ENCODE measurements around the gene RHOB. TPM values are rescaled to one million over a fixed set of nuclear protein-coding genes. Genes with fewer than 3 reads are reported as not detected.

Gene RHOB
- total and polyA plus RNA-seq, 2 of the 13 experiments (the other 11 are each of a cell fraction or from before 2014, with no cell fraction given) = 192 to 268 TPM

DNA sequence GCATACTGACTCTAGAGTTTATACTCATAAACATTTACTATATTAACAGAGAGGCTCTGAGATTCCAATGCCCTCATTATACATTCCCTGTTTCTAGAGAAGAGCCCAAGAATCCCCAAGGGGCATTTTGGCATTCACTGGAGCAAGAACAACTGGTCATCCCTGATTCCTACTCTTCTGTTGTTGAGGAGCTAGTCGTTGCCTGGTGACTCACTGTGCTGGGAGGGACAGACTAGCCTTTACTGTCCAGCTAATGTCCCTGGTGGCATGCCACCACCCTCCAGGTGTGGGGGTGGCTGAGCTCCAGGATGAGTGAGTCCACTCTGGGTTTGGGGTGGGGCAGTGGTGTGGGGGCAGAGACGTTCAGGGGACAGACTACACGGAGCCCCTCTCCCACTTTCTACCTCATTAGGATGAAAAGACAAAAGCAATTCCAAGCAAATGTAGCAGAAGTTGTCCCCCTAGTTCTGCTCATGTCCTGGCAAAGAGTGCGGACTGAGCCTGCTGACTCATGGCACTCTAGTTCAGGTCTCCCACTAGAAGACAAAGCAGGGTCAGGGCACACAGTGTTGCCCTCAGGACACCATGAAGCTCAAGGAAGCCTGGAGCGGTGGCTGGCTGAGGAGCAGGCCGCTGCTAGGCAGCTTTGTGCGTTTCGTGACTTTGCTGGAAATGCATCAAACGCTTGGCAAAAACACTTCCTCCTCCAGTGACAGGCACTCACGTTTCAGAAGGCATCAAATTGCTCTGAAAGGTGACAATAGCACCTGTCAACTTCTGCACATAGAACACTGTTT, 49.4 kb downstream of the RHOB start:
- H3K4me2 ChIP-seq (ENCODE audit: low read depth, low read length) = peak overlapping the region; percentile 57
- H3K4me3 ChIP-seq (replicated peaks in 1 of 3; ENCODE audit: insufficient read depth in 1 of 3, low read depth in 2 of 3, low read length in 3 of 3) = peak overlapping the region in 1 of 3 experiments; percentile 9; a peak in 1 of 6 replicates
- FAIRE-seq = no peak
- peak overlapping the region; percentile 28; the same call in 1 of the 2 replicates for H3K9ac ChIP-seq (ENCODE audit: insufficient read depth, low read depth, low read length)
- no peaks in the 10 kb centered on the region for H3K9me3 ChIP-seq (ENCODE audit: low read length)
- peaks cover 57% of the 10 kb centered on the region for H3K4me1 ChIP-seq (ENCODE audit: insufficient read depth, low read length)
- ATAC-seq = peak; percentile 62
- no peaks in the 10 kb centered on the region for H3K79me2 ChIP-seq (ENCODE audit: insufficient read depth, low read length)
- WGBS (ENCODE audit: low lambda C conversion rate) = 28% methylated on average over 10 of the region's 10 CpGs
- no peaks in the 10 kb centered on the region for H4K20me1 ChIP-seq (ENCODE audit: insufficient read depth, low read length)
- no peak overlapping the region for H2AFZ ChIP-seq (ENCODE audit: low read length)
- peak; percentile 51 for DNase-seq (ENCODE audit: low spot score)
- POLR2A ChIA-PET = interaction anchor here (1.0 to 10.1 kb wide), 11 partner anchors 10 to 100 kb away, joined by 3 to 97 read pairs (median 5); partner anchors contain the start of gene RHOB
- in situ Hi-C loops (cut with HindIII; ENCODE audit: extremely low pct_ligation_motif_present, low pct_unique_long_range_greater_than_20kb) (no loop called here), intact Hi-C loops (cut with micrococcal nuclease; ENCODE audit: unreplicated experiment) (no loop called here)
- no peak overlapping the region for H3K27ac ChIP-seq (ENCODE audit: extremely low read length, insufficient read depth, low read length)
- no peaks in the 10 kb centered on the region for H3K36me3 ChIP-seq (replicated peaks in 1 of 2; ENCODE audit: control insufficient read depth in 1 of 2, insufficient read depth in 2 of 2, low read length in 2 of 2)
- H3K27me3 ChIP-seq (ENCODE audit: control insufficient read depth in 1 of 2, insufficient read depth in 2 of 2, low read length in 2 of 2) = no peaks in the 10 kb centered on the region
- CTCF ChIA-PET (ENCODE audit: low intra/inter-chr PET ratio, low total read pairs) = no interaction called here
- no TSS peak for BruUV-seq (replicated peaks)
- TF ChIP-seq ZNF547 (CRISPR knock-in tag; IDR thresholded peaks at IDR 0.05) (no peak), KLF12 (CRISPR knock-in tag; IDR thresholded peaks at IDR 0.05; ENCODE audit: borderline replicate concordance) (no peak), KDM2A (CRISPR knock-in tag; IDR thresholded peaks at IDR 0.05; ENCODE audit: borderline replicate concordance, low read depth) (0 out of 2 replicates have a peak, but pooled peaks have one; percentile 17), ZNF672 (CRISPR knock-in tag; IDR thresholded peaks at IDR 0.05) (no peak), ZNF383 (CRISPR knock-in tag; IDR thresholded peaks at IDR 0.05; ENCODE audit: borderline replicate concordance) (no peak), PATZ1 (CRISPR knock-in tag; IDR thresholded peaks at IDR 0.05) (0 out of 2 replicates have a peak, but pooled peaks have one; percentile 14), ZNF891 (CRISPR knock-in tag; IDR thresholded peaks at IDR 0.05) (no peak), SOX6 (IDR thresholded peaks at IDR 0.05) (no peak), SOX6 (CRISPR knock-in tag; IDR thresholded peaks at IDR 0.05) (0 out of 2 replicates have a peak, but pooled peaks have one; percentile 18), ZNF605 (CRISPR knock-in tag; IDR thresholded peaks at IDR 0.05) (0 out of 2 replicates have a peak, but pooled peaks have one; percentile 29), ELF4 (CRISPR knock-in tag; IDR thresholded peaks at IDR 0.05; ENCODE audit: borderline replicate concordance) (no peak), GTF3A (CRISPR knock-in tag; conservative IDR thresholded peaks at IDR 0.05) (no peak), ZBTB38 (CRISPR knock-in tag; IDR thresholded peaks at IDR 0.05) (peak; percentile 41; the same call in 1 of the 2 replicates), FOSL2 (CRISPR knock-in tag; IDR thresholded peaks at IDR 0.05) (peak; percentile 59; the same call in 1 of the 2 replicates), XRCC5 (optimal IDR thresholded peaks at IDR 0.05; ENCODE audit: low read length) (peak; percentile 14), RFX5 (IDR thresholded peaks at IDR 0.05; ENCODE audit: low read depth, low read length) (peak; percentile 40; the same call in 1 of the 2 replicates)
- TF ChIP-seq, protein P1, sequence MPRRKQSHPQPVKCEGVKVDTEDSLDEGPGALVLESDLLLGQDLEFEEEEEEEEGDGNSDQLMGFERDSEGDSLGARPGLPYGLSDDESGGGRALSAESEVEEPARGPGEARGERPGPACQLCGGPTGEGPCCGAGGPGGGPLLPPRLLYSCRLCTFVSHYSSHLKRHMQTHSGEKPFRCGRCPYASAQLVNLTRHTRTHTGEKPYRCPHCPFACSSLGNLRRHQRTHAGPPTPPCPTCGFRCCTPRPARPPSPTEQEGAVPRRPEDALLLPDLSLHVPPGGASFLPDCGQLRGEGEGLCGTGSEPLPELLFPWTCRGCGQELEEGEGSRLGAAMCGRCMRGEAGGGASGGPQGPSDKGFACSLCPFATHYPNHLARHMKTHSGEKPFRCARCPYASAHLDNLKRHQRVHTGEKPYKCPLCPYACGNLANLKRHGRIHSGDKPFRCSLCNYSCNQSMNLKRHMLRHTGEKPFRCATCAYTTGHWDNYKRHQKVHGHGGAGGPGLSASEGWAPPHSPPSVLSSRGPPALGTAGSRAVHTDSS (CRISPR knock-in tag; conservative IDR thresholded peaks at IDR 0.05) = no peak
- TF ChIP-seq, protein P2, sequence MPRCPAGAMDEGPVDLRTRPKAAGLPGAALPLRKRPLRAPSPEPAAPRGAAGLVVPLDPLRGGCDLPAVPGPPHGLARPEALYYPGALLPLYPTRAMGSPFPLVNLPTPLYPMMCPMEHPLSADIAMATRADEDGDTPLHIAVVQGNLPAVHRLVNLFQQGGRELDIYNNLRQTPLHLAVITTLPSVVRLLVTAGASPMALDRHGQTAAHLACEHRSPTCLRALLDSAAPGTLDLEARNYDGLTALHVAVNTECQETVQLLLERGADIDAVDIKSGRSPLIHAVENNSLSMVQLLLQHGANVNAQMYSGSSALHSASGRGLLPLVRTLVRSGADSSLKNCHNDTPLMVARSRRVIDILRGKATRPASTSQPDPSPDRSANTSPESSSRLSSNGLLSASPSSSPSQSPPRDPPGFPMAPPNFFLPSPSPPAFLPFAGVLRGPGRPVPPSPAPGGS (CRISPR knock-in tag; IDR thresholded peaks at IDR 0.05) = no peak
- TF ChIP-seq, protein P3, sequence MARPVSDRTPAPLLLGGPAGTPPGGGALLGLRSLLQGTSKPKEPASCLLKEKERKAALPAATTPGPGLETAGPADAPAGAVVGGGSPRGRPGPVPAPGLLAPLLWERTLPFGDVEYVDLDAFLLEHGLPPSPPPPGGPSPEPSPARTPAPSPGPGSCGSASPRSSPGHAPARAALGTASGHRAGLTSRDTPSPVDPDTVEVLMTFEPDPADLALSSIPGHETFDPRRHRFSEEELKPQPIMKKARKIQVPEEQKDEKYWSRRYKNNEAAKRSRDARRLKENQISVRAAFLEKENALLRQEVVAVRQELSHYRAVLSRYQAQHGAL (CRISPR knock-in tag; IDR thresholded peaks at IDR 0.05; ENCODE audit: not compliant biosample characterization) = no peak
